ENCODE measurements around the gene HOXA4.

The HOXA4 gene

GRCh38 chr7:27092819-27093110 lies 37.8 kb downstream of the HOXA4 start:
- DNase-seq (ENCODE audit: insufficient read length, low spot score) = no peak
- TF ChIP-seq CTCF (IDR thresholded peaks at IDR 0.05; ENCODE audit: insufficient read depth, missing control alignments) = no peak
- FAIRE-seq = no peak

DNA sequence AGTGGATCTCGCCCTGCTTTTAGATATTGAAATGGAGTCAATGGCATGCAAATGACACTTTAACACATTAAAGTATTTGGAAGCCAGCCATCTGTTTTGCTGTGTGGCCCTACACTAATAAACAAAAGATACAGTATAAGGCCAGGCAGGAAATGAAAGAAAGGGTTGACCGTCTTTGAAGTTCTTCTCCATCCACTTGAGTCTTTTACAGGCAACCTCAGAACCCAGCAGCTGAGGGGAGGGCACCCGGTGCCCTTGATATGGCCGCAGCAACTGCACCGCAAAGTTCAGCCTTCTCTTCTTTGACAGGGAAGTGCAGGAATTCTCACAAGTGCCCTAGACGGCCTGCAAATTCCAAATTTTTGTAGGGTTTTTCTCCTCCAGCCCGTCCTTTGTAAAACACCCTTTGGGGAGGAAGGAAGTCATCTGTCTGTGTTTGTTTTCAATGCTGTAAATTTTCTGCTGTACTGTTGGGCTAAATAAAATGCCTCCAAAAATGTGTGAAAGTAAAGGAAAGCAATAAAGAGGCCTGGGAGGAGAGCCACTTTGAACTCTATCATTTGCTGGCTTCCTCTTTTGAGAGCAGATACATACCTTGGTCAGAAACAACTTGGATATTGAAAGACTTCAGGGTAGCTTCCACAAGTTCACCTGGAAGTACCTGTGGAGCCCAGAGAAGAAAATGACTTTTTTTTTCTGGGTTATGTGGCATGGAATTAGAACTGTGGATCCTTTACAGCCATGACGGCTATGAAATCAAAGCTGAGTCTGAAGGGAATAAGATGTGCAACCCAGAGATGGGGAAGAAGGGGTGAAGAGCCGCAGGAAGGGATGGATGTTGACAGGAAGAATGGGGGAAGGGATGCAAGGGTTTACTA lies 38.4 kb downstream of the HOXA4 start:
- no peak for TF ChIP-seq CTCF (IDR thresholded peaks at IDR 0.05; ENCODE audit: insufficient read depth, missing control alignments)
- FAIRE-seq (no peak), DNase-seq (ENCODE audit: insufficient read length, low spot score) (no peak)

DNA sequence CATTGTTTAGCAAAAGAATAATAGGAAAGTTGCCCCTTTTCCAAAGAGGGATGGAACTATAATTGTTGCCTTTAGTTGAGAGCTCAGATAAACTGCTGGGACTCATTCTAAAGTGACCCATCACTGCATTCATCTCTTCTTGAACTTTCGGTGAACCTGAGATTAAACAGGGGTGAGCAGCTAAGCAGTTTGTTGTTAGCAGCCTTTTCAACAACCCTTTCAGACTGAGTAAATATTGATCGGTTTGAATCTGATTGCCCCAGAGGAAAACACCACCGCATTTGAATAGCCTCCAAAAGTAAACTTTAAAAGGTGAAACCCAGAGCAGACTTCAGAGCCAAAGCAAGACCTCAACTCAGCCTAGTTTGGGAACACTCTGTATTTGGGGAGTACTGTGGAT lies 39.5 kb downstream of the HOXA4 start:
- TF ChIP-seq CTCF (IDR thresholded peaks at IDR 0.05; ENCODE audit: insufficient read depth, missing control alignments) = no peak
- FAIRE-seq = no peak
- DNase-seq (ENCODE audit: insufficient read length, low spot score) = no peak

- TF ChIP-seq CTCF (IDR thresholded peaks at IDR 0.05; ENCODE audit: insufficient read depth, missing control alignments) = no peak
- FAIRE-seq = no peak
- no peak for DNase-seq (ENCODE audit: insufficient read length, low spot score)
These were observed 42.3 kb downstream of the HOXA4 start for GRCh38 chr7:27088002-27088922.

- FAIRE-seq (no peak), DNase-seq (ENCODE audit: insufficient read length, low spot score) (no peak)
- TF ChIP-seq CTCF (IDR thresholded peaks at IDR 0.05; ENCODE audit: insufficient read depth, missing control alignments) = no peak
These were observed 46.9 kb downstream of the HOXA4 start for GRCh38 chr7:27083646-27084045.

DNA sequence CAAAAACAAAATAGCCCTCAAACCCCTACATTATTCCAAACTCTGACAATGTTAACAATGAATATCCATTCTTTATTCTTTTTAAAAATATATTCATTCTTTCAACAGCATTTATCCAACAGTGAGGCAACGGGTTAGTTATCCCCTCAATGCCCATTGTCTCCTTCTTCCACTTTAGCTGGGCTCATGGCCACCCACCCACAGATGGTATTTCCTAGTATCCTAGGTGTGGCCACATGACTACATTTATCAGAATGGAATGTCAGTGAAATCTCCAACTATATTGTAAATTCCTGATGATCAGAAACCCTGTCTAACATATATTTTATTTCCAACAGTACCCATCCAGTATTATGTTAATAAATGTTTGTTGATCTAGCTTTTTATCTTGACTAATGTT lies 48.4 kb downstream of the HOXA4 start:
- FAIRE-seq = no peak

More for the DNA sequence above, 48.4 kb downstream of the HOXA4 start:
- DNase-seq (ENCODE audit: insufficient read length, low spot score) = no peak
- no peak for TF ChIP-seq CTCF (IDR thresholded peaks at IDR 0.05; ENCODE audit: insufficient read depth, missing control alignments)

Measured in D721Med (cell line).